K562 (cell line): ENCODE measurements around the gene ADAM15. TPM values are rescaled to one million over a fixed set of nuclear protein-coding genes. Genes with fewer than 3 reads are reported as not detected.
A peak's percentile ranks its signal among the peaks of the same experiment; 100 is the strongest.

Experiments used
- EWSR1 ChIP-seq: fragments of 450-650 bp; IDR thresholded peaks from 2 replicates; pipeline ENCODE4 v1.6.1; 2018; ENCODE audit warnings: borderline replicate concordance, mild to moderate bottlenecking, low read depth, moderate library complexity; ENCODE audit not compliant: partially characterized antibody
- FOXP1 ChIP-seq: sonication (generic); formaldehyde crosslinking; IDR thresholded peaks from 2 replicates; pipeline ENCODE4 v1.8.0; 2022; ENCODE audit warnings: mild to moderate bottlenecking, missing genetic modification reagents
- GABPA ChIP-seq: fragments of 200-800 bp; sonication (Bioruptor generic); conservative IDR thresholded peaks from 2 replicates; pipeline ENCODE4 v1.6.1; 2016; ENCODE audit warnings: low read depth, missing genetic modification characterization, missing compliant biosample characterization
- GABPB1 ChIP-seq: sonication (generic); formaldehyde crosslinking; IDR thresholded peaks from 2 replicates; pipeline ENCODE4 v1.8.0; 2022; ENCODE audit warnings: mild to moderate bottlenecking, missing genetic modification reagents
- HDAC2 ChIP-seq: fragments of 450-650 bp; IDR thresholded peaks from 2 replicates; pipeline ENCODE4 v1.6.1; 2016; ENCODE audit warnings: mild to moderate bottlenecking
- HMG20B ChIP-seq: fragments of 250-450 bp; sonication (Bioruptor Pico); IDR thresholded peaks from 2 replicates; pipeline ENCODE4 v1.5.0; 2021; ENCODE audit warnings: mild to moderate bottlenecking
- KLF16 ChIP-seq: IDR thresholded peaks from 2 replicates; pipeline ENCODE4 v1.6.1; 2016; ENCODE audit warnings: antibody characterized with exemption
- LARP7 ChIP-seq: fragments of 450-650 bp; IDR thresholded peaks from 2 replicates; pipeline ENCODE4 v1.6.1; 2016
- LCOR ChIP-seq: sonication (generic); formaldehyde crosslinking; IDR thresholded peaks from 2 replicates; pipeline ENCODE4 v1.8.0; 2022; ENCODE audit warnings: mild to moderate bottlenecking, missing genetic modification reagents
- MYBL2 ChIP-seq, 2 experiments: fragments of 450-650 bp in 1 of 2; sonication (generic) in 1 of 2; formaldehyde crosslinking in 1 of 2; IDR thresholded peaks; 2 replicates each; pipeline versions ENCODE4 v1.6.1 to v1.8.1; 2017 to 2022; ENCODE audit warnings: borderline replicate concordance in 1 of 2, inconsistent platforms in 1 of 2, low read depth in 1 of 2, mild to moderate bottlenecking in 1 of 2, missing genetic modification reagents in 1 of 2, moderate library complexity in 1 of 2
- NCOA2 ChIP-seq, 2 experiments: fragments of 450-650 bp; IDR thresholded peaks; 2 replicates each; pipeline ENCODE4 v1.6.1; 2018; ENCODE audit warnings: mild to moderate bottlenecking in 2 of 2, moderate library complexity in 1 of 2; ENCODE audit not compliant: partially characterized antibody in 2 of 2
- NFE2L1 ChIP-seq: fragments of 450-650 bp; IDR thresholded peaks from 2 replicates; pipeline ENCODE4 v1.6.1; 2016; ENCODE audit warnings: missing genetic modification characterization, low read depth, mild to moderate bottlenecking, missing compliant biosample characterization, moderate library complexity, borderline replicate concordance
- NR3C1 ChIP-seq: sonication (generic); formaldehyde crosslinking; IDR thresholded peaks from 2 replicates; pipeline ENCODE4 v1.8.1; 2022; ENCODE audit warnings: missing genetic modification reagents
- NUFIP1 ChIP-seq: fragments of 450-650 bp; IDR thresholded peaks from 2 replicates; pipeline ENCODE4 v1.6.1; 2018; ENCODE audit not compliant: partially characterized antibody
- SAFB ChIP-seq: fragments of 200-400 bp; formaldehyde crosslinking; IDR thresholded peaks from 2 replicates; pipeline ENCODE4 v1.6.1; 2017; ENCODE audit warnings: low read depth, low read length, borderline replicate concordance
- SMAD1 ChIP-seq: fragments of 150-350 bp; IDR thresholded peaks from 2 replicates; pipeline ENCODE4 v1.6.1; 2014; ENCODE audit warnings: low read length, low read depth; ENCODE audit not compliant: partially characterized antibody
- SMARCE1 ChIP-seq: fragments of 450-650 bp; IDR thresholded peaks from 2 replicates; pipeline ENCODE4 v1.7.1; 2016; ENCODE audit warnings: mild to moderate bottlenecking
- SPI1 ChIP-seq: IDR thresholded peaks from 2 replicates; pipeline ENCODE4 v1.6.1; 2011; ENCODE audit warnings: low read depth, low read length, control low read depth, borderline replicate concordance
- TARDBP ChIP-seq: fragments of 450-650 bp; IDR thresholded peaks from 2 replicates; pipeline ENCODE4 v1.6.1; 2016
- TEAD4 ChIP-seq, 2 experiments: sonication (generic) in 1 of 2; formaldehyde crosslinking in 1 of 2; IDR thresholded peaks; 2 replicates each; pipeline versions ENCODE4 v1.6.1 to v1.8.0; 2012 to 2022; ENCODE audit warnings: borderline replicate concordance in 1 of 2, inconsistent platforms in 1 of 2, low read length in 1 of 2, mild to moderate bottlenecking in 1 of 2, missing genetic modification reagents in 1 of 2
- polyA plus RNA-seq, 8 experiments: library from polyadenylated mRNA; depleted of rRNA in 4 of 8; stranded (reverse) in 5 of 8; unstranded in 3 of 8; fragments of >200 nt; fragmentation: Nextera tagmentation in 2 of 8; fragmentation: Illumina TruSeq in 1 of 8; extraction: Ambion mirVana in 2 of 8; extraction: Trizol in 1 of 8; gene quantifications; 2 replicates each; pipeline versions ENCODE4 v1.2.1 to v1.2.3, GENCODE V29; 2011 to 2014; ENCODE audit warnings: inconsistent platforms in 1 of 8, missing spikeins in 1 of 8
- total RNA-seq, 7 experiments: library from RNA; depleted of rRNA in 6 of 7; stranded (reverse); fragments of >200 nt in 6 of 7; fragmentation: Illumina TruSeq in 2 of 7; extraction: Trizol in 2 of 7; gene quantifications; 2 replicates each; pipeline versions ENCODE4 v1.2.1 to v1.2.3, GENCODE V29; 2011 to 2021; ENCODE audit warnings: low replicate concordance in 1 of 7
- TF ChIP-seq, protein P1 (sequence below): fragments of 250-450 bp; sonication (Bioruptor Pico); IDR thresholded peaks from 2 replicates; pipeline ENCODE4 v1.6.1; 2021; ENCODE audit warnings: mild to moderate bottlenecking
- TF ChIP-seq, protein P2 (sequence below): fragments of 250-450 bp; sonication (Bioruptor Pico); IDR thresholded peaks from 2 replicates; pipeline ENCODE4 v1.4.0; 2020

ADAM15 gene
- total and polyA plus RNA-seq, 9 of the 15 experiments (the other 6 are each of a cell fraction or from before 2014, with no cell fraction given): 0.69 to 72.3 (median 32.8) TPM

DNA sequence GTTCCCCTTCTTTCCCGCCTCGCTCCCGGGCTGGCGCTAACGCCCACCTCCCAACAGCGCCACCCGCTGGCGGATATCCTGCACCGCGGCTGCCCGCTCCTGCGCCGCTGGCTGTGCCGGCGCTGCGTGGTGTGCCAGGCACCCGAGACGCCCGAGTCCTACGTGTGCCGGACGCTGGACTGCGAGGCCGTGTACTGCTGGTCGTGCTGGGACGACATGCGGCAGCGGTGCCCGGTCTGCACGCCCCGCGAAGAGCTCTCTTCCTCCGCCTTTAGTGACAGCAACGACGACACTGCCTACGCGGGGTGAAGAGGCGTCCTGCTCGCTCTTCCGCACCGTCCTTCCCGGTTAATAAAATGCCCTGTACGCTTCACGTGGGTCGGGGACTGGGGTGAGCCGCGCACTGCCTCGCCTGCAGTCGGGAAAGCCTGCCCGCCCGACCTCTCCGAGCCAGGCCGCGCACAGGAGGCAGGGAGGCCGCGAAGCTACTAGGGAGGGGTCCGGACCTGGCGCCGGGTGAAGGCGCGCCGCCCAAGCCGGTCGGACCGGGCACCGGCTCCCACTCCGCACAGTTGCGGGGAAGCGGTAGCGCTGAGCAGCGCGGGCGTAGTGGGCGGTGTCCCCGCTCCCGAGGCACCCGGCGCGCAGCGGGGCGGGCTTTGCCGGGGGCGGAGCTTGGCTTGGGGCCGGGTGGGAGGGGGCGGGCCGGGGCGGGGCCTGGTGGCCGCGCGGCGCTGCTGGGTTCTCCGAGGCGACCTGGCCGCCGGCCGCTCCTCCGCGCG, at the start of gene ADAM15 (continued):
- TF ChIP-seq NCOA2 (IDR thresholded peaks at IDR 0.05; ENCODE audit: partially characterized antibody in 2 of 2): no peak
- peak; percentile 47; the same call in 1 of the 2 replicates for TF ChIP-seq HDAC2
- peak; percentile 79; the same call in 1 of the 2 replicates for TF ChIP-seq LARP7
- no peak for TF ChIP-seq EWSR1
- TF ChIP-seq, protein P1, sequence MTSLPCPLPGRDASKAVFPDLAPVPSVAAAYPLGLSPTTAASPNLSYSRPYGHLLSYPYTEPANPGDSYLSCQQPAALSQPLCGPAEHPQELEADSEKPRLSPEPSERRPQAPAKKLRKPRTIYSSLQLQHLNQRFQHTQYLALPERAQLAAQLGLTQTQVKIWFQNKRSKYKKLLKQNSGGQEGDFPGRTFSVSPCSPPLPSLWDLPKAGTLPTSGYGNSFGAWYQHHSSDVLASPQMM (CRISPR knock-in tag): no peak
- peak; percentile 64; the same call in 1 of the 2 replicates for TF ChIP-seq SAFB
- peak; percentile 91; the same call in 1 of the 2 replicates for TF ChIP-seq SPI1
- TF ChIP-seq LCOR (CRISPR knock-in tag): 0 out of 2 replicates have a peak, but pooled peaks have one; percentile 45
- no peak for TF ChIP-seq NUFIP1
- no peak for TF ChIP-seq HMG20B (CRISPR knock-in tag)
- TF ChIP-seq NFE2L1: no peak
- 0 out of 2 replicates have a peak, but pooled peaks have one; percentile 17 for TF ChIP-seq KLF16
- TF ChIP-seq, protein P2, sequence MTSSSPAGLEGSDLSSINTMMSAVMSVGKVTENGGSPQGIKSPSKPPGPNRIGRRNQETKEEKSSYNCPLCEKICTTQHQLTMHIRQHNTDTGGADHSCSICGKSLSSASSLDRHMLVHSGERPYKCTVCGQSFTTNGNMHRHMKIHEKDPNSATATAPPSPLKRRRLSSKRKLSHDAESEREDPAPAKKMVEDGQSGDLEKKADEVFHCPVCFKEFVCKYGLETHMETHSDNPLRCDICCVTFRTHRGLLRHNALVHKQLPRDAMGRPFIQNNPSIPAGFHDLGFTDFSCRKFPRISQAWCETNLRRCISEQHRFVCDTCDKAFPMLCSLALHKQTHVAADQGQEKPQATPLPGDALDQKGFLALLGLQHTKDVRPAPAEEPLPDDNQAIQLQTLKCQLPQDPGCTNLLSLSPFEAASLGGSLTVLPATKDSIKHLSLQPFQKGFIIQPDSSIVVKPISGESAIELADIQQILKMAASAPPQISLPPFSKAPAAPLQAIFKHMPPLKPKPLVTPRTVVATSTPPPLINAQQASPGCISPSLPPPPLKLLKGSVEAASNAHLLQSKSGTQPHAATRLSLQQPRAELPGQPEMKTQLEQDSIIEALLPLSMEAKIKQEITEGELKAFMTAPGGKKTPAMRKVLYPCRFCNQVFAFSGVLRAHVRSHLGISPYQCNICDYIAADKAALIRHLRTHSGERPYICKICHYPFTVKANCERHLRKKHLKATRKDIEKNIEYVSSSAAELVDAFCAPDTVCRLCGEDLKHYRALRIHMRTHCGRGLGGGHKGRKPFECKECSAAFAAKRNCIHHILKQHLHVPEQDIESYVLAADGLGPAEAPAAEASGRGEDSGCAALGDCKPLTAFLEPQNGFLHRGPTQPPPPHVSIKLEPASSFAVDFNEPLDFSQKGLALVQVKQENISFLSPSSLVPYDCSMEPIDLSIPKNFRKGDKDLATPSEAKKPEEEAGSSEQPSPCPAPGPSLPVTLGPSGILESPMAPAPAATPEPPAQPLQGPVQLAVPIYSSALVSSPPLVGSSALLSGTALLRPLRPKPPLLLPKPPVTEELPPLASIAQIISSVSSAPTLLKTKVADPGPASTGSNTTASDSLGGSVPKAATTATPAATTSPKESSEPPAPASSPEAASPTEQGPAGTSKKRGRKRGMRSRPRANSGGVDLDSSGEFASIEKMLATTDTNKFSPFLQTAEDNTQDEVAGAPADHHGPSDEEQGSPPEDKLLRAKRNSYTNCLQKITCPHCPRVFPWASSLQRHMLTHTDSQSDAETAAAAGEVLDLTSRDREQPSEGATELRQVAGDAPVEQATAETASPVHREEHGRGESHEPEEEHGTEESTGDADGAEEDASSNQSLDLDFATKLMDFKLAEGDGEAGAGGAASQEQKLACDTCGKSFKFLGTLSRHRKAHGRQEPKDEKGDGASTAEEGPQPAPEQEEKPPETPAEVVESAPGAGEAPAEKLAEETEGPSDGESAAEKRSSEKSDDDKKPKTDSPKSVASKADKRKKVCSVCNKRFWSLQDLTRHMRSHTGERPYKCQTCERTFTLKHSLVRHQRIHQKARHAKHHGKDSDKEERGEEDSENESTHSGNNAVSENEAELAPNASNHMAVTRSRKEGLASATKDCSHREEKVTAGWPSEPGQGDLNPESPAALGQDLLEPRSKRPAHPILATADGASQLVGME (CRISPR knock-in tag): 0 out of 2 replicates have a peak, but pooled peaks have one; percentile 10
- TF ChIP-seq NR3C1 (CRISPR knock-in tag): 0 out of 2 replicates have a peak, but pooled peaks have one; percentile 51
- TF ChIP-seq SMARCE1: peak; percentile 76
- no peak for TF ChIP-seq TEAD4 (IDR thresholded peaks at IDR 0.05; ENCODE audit: low read length)
- no peak for TF ChIP-seq TEAD4 (CRISPR knock-in tag; IDR thresholded peaks at IDR 0.05; ENCODE audit: borderline replicate concordance)
- TF ChIP-seq SMAD1: no peak
- TF ChIP-seq MYBL2 (IDR thresholded peaks at IDR 0.05; ENCODE audit: low read depth): no peak
- TF ChIP-seq MYBL2 (CRISPR knock-in tag; IDR thresholded peaks at IDR 0.05; ENCODE audit: borderline replicate concordance): no peak
- peak; percentile 73; the same call in 1 of the 2 replicates for TF ChIP-seq GABPA (tag)
- TF ChIP-seq TARDBP: peak; percentile 23; the same call in 1 of the 2 replicates
- TF ChIP-seq FOXP1 (CRISPR knock-in tag): peak; percentile 86; the same call in 1 of the 2 replicates
- peak; percentile 88 for TF ChIP-seq GABPB1
